HG03108 (cell line): ENCODE data around the gene HOXB8.

Experiments
- ATAC-seq: cut with Tn5 transposase; IDR thresholded peaks from one replicate; pipeline ENCODE4 v1.9.1; 2021; ENCODE audit warnings: moderate library complexity; ENCODE audit not compliant: unreplicated experiment

HOXB8 gene

DNA sequence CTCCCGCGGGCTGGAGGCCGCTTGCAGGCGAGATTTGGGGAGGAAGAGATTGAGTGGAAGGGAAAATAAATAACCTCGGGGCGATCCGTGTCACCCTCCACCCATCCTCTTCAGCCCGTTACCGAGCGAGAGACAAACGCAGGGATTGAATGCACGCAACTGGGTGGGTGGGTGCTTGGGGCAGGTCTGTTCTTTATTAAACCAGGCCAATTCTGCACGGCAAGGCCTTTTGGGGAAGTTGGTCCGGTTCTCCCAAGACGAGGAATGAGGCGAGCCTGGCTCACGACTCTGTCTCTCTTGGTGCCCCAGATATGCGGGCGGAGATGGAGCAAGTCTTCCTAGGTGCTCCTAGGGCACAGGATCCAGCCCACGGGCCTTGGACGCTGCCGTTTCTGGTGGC is 3.9 kb downstream of the HOXB8 start:
- no peak for ATAC-seq

DNA sequence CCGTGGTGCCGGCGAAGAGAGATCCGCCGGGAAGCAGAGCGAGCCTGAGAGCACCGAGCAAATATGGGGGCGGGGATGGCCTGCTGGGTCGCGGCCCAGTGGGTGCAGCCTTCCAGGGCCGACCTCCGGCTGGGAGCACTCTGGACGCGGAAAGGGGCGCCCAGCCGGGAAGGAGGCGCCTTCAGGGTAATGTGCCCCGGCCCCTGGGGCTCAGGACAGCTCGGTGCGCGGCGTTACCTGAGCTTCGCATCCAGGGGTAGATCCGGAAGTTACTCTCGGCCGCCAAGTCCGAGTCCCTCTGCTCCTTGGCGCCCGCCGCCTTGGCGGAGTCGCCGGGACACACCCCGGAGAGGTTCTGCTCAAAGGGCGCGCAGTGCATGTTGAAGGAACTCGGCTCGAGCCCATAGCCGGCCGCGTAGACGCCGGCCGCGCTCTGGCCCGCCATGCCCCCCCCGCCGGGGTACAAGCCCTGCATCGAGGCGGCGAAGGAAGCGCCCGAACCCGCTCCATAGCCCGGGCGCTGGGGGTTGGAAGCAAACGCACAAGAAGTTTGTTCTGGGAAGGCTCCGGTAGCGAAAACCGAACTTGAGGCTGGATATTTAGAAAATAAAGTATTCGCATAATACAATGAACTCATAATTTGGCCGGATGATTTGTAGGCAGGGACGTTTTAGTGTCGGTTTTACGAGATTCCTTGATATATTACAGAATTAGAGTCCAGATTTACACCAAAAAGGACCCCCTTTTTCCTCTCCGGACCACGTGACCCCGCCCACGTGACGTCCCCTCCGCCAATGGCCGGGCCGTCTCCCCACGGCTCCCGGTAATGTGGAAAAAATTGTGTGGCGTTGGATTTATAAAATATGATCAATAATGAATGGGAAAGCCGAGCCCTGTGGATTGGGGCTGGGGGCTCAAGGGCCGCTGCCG is 4.5 kb downstream of the HOXB8 start, which contains the start of gene HOXB7:
HOXB7 (minus strand) TSS at position 736 of the 930 bp plus-strand sequence; CDS start at position 637, 99 bp downstream.
- no peak for ATAC-seq

DNA sequence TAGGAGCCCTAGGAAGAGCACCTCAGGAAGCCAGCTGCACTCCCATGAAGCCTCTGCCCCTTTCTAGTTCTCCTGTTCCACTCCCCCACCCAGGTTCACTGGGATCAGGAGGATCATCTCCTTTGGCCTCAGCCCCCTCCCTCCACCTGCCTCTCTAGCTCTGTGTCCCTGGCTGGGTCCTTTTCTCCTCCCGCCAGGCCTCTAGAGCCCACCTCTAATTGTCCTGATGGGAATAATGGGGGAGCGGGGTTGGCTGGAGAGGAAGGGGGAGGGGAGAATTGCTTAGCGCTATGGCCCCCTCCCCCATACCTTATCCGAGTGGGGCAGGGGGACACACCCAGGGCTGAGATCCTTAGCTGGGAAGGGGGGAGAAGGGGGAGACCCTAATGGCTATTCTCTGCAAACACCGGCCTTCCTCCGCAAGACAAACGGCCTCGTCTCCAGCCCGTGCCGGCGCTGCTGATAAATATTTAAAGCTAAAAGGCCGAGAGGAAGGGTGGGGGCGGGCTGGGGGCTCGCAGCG is 5.3 kb downstream of the HOXB8 start:
- no peak for ATAC-seq

DNA sequence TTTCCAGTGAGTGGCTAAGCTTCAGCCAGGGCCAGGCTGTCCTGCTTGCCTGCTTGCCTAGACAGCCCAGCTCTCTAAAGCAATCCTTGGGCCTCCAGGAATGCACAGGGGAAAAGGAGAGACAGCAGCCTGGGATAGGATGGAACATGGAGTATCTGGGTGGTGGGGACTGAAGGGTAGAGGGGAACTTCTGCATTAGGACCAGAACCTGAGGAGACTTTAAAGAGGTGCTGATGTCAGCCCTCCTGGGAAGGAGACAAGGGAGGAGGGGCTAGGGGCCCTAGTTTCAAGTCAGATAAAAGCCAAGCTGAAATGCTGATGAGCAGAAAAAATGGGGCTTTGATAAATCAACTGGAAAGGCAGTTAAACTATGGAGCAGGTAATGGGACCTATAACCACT is 6.1 kb downstream of the HOXB8 start:
- no peak for ATAC-seq

DNA sequence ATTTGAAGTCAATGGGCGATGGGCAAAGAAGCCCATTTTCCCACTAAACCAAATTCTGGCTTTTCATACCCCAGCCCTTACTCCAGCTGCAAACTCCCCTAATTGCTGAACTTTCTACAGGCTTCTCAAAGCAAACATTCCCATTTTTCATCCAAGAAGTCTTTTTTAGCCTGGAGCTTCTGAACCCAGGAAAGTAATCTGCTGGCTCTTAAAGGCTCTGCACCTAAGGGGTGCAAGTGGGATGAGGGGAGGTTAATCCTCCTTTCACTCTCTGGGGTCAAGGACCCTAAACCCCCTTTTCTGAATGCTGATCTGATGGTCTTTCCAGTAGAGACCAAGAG is 6.6 kb downstream of the HOXB8 start:
- ATAC-seq: no peak

DNA sequence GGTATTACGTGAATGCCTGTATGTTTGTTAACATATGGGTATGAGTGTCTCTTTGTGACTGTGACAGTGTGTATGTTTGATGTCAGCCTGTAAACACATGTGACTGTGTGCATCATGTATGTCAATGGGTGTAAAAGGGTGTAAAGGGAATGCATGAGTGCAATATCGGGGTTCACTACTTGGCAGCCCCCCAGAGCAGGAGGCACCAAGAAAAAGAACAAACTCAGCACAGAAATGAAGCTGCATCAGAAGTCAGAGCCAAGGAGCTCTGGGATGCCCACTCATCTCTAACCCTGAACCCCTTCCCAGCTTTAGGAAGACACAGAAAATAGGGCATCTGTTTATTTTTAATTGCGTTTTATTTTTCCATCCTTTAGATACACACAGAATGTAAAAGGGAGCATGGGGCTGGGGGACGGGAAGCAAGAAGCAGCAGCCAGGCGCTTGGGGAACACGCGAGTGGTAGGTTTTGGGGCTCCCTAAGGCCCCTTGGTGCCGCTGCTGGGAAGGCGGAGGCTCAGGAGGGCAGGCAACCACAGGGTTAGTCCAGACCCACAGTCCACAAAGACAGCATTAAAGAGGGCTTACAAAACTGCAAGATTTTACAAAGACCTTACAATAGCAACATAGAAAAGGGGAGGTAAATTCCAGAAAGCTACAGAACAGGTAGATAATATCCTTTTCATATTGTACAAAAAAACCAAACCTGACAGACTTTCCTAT is 8.0 kb downstream of the HOXB8 start:
- ATAC-seq: no peak

DNA sequence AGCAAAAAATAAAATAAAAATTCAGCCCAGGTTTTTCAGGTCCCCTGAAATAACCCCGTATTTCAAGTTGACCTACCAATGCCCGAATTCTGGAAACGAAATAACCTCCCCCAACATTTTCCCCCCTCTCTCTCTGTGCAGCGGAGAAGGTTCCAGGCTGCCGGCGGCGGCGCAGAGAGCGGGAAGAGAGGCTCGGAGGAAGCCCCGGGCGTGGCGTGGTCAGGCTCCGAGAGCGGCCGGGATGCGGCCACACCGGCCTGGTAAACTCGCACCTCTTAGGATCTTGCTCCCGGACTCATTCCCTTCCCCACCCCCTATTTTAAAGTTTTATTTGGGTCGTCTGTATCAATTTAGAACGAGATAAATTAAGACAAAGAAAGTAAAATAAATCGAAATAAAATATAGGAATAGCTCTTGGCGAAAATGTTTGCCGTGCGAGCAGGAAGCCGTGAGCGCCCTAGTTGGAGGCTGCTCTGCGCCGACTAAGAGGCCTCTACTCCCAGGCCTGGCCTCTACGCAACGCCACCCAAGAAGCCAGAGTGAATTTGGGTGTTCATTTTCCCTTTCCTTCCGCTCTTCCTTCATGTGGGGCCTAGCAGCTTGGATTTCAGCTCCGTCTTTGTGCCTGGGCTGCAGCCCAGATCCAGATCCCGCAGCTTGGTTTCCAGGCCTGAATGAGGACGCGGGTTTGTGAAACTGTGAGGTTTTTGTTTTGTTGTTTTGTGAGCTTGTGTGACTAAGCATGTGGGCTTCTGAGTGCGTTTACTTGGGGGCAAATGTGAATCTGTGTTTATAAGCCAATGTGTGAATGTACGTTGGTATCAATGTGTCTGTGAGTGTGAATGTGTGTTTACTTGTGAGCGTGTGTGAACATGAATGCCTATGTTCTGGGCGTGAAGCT is 8.9 kb downstream of the HOXB8 start:
- no peak for ATAC-seq

DNA sequence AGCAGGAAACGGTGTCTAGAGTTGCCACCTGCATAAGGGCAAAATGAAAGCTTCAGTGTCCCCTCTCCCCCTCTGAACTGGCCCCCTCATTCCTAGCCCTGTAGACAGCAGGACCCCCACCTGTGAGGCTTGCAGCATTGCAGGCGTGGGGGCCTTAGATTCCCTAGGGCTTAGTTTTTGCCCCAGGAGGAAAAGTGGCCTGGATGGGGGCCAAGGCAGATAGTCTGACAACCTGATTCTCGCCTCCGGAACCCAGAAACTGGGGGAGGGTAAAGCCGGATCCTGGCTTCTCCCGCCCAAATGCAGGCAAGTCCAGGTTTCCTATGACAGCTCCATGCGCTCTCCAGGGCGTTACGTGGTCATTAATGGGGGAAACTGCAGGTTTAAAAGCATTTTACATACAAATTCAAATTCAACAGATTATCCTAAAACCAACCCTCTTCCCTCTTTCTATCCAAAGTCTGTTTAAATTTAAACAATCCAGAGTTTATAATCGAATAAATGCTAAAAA is 9.6 kb downstream of the HOXB8 start:
- ATAC-seq: no peak

DNA sequence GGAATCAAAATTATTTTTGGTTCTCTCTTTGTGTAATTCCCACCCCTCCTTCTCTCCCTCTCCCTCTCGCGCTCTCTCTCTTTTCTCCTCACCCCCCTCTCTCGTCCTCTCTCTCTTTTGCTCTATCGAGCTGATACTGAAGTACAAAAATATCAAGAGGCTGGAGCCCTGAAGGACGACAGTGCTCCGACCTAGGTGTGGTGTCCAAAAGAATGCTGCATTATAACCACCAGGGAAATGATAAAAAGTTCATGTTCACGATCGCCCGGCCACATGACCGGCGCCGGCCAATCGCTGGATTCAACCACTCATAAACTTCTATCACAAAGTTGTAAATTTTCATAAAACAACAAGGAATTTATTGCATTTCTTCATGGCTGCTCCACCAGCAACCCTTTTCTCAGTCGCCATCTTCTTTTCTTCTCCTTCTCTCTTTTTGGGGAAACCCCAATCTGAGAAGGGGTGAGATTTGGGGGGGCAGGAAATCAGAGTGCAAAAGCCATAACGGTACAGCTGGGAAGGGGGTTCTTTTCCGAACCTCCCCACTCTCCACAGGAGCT is 10.2 kb downstream of the HOXB8 start, which contains the start of gene HOXB6:
HOXB6 (minus strand) TSS at position 217 of the 560 bp plus-strand sequence. CDS start 6,836 bp downstream, outside the sequence.
- no peak for ATAC-seq

DNA sequence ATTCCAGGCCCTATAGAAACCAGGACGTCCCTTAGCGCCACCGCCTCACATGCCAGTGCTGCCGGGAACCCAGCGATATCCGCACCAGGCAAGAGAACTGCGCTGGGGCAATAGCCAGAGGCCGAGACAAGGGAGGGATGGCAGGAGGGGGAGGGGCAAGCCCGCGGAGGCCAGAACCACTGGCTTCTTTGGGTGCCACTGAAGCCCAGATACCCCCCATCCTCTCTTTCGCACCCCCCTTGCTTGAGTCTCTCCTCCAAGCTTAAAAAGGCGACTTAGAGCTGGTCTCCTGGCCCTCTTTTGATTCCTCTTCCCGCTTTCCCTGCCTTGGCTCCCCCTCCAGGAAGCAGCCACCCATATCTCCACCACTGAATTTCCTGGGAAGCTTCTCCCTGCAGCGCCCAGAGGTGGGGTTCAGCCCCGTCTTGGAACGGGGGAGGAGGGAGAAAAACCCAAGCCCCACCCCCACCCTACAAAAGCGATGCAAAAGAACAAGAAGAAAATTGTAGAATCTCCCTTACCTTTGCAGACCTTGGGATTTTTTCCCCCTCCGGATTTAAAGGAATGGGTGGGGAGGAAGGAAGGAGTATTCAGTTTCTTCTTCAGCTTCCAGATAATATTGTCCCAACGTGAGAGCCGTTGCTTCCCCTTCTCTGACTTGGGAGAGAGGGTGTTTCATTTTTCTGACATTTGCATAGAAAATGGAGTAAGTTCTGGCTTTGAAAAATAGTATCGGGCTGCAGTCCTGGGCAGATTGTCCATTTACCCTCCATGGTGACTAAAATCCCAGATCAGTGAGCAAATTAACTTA is 10.9 kb downstream of the HOXB8 start:
- ATAC-seq: no peak

DNA sequence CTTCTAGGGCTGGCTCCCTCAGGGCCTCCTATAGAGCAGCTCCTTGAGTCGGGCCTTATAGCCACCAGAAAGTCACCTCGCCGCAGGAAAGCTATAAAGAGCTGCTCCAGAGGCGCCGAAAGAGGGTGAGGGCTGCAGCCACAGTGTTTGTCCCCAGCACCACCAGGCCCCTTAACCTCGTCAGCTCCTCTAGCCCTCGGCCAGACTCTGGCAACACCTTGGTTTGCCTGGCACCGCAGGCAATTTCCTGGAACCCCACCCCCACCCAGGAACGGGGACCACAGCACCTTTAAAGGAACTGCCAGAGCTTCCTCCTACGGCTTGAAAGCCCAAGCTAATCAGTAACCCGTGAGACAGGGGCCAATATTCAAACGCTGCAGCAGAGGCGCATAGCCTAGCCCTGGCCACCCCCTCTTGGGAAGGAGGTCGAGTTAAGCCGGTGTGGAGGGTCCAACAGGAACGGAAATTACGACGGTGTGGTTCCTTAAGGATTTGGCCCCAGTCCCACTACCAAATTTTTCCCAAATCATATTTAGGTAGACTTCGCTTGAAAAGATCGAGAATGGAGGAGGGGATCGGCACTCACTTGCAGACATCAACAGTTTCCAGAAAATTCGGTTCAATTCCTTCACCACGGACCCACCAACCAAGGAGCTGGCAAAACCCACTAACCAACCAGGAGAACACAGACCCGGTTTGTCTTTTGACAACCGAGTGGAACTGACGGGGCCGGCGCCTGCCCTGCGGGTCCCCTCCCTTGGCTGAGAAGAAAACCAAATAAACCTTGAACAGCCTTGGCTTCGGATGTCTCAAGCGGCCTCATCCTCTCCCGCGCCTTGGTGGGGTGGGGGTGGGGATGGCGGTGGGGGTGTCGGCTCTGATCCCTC is 13.3 kb downstream of the HOXB8 start:
- no peak for ATAC-seq

DNA sequence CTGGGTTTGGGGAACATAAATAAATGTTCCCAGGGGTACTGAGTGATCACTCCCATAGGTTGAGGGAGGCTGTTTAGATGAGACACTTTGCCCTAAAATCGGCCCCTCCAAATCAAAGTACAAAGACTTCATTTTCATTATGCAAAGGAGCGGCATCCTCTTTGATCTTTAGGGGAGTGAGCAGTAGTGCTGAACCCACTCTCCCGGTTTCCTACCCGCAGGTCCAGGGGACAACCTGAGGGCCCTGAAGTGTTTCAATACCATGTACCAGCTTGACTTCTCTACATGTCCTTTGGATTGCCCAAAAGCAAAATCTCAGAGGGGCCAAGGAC is 13.9 kb downstream of the HOXB8 start:
- ATAC-seq: no peak

DNA sequence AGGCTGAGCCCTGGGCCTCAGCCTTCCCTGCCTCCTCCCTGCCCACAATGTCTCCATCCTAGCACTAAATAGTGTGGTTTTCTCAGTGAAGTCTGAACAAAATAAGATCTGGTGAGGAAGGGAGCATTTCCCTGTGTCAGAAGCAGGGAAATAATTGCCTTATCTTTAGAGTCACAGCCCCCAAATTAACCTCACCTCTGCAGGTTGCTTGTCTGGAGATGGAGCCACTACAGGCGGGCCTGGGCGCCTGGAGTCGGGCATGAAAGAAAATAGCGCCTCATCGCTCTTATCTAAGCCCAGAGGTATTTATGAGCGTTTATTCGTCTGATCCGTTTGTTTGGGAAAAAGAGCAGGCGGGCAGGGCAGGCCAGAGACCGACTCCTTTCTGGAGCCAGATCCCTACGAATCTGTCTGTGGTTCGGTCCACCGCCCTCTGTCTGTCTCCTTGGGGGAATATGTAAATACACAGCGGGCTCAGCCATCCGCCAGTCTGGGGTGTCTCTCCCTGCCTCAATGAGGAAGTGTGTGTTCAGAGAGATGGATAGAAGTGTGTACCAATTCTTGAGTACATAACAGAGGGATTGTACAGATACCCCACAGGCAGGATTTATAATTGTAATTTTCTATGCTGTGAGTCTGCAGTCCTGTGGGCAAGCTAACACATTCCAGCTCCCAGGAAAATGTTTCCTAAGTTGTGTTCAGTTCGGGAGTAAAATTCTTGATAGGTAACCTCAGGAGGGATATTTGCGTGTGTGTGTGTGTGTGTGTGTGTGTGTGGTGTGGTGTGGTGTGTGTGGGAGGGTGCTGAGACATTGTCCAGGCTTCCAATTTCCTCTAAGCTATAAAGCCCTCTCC is 14.6 kb downstream of the HOXB8 start:
- ATAC-seq: no peak

DNA sequence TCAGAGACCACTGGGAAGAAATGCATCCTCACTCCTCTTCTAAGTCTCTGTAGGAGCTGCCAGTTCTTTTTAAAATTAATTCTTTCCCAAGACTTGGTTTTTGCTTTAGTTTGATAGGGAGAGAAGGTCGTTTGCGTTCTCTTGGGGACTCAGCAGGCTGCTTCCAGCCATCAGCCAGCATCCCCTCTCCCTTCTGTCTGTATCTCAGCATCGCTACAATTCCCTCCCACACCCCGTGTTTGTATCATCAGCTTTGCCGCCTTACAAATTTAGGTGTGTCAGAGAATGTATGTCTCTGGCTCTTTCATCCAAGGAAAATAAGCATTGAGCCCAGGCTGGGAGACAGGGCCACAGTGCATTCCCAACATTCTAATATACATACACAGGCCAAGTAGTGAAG is 15.7 kb downstream of the HOXB8 start:
- ATAC-seq: no peak

DNA sequence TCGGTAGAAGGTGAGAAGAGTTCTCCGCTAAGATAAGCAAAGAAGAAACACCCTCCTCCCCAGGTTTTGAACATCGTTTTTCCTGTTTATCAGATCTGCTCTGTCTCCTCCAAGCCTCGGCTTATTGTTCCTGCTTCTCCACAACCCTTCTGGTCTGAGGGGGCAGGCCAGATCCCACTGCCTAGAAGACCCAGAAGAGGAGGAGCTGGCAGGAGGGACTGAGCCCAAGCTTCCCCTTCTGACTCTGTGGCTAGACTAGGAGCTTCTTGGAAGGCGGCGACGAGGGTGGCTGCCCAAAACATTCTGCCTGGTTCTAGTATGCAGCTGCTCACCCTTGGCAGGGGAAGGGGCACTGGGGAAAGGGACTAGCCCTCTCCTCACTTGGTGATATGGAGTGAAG is 16.4 kb downstream of the HOXB8 start:
- ATAC-seq: no peak

DNA sequence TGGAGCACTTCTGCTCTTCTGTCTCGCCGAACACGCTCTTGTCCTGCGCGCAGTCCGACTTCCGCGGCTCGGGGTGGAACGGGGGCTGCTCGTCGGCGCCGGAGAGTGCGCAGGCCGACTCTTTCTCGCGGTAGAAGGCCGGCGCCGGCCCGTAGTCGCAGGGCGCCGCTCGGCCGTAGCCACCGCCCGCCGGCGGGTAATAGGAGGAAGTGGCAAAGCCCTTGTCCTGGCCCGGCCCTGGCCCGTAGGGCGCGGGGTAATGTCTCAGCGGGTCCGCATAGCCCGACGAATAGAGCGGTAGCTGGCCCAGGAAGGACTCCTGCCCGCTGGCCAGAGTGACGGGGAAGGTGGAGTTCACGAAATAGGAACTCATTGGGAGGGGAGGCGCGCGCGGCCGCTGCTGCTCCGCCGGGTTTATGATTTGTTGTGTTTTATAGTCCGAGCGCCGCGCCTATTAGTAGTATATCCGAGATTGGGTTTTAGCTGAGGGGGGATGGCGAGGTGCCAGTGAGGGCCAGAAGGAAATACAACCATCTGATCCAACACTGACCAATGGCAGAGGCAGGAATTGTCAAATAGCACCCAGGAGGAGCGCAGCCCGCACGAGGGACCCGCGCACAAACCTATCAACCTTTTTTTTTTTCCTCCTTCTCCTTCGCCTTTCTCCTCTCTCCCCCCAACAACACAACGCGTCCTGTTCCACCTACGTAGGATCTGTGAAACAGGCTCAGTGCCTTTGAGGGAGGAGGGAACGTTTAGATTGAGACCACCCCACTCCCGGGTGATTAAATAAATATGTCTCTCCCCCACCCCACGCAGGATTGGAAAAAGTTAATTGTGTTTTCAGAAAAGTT is 17.1 kb downstream of the HOXB8 start:
- no peak for ATAC-seq

DNA sequence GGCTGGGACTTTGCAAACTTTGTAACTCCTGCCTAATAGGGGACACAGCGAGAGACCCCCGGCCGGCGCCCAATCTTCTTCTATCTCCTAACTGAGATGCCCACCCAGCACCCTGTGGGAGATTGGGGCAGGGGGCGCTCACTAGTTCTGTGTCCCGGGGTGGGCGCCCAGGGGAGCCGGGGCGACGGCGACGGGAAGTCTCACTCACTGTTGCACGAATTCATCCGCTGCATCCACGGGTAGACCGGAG is 17.6 kb downstream of the HOXB8 start:
- ATAC-seq: no peak
